OCI-LY3 (cell line): ENCODE measurements around the gene TNRC6C.

Experiments used
- EZH2phosphoT487 ChIP-seq: fragments of 200-600 bp; shearing (Covaris generic); IDR thresholded peaks from 2 replicates; pipeline ENCODE4 v1.6.1; 2018; ENCODE audit warnings: antibody characterized with exemption, mixed run types, low read depth
- TF ChIP-seq, protein P1 (sequence below): fragments of 200-600, 300-600 bp; sonication (generic); IDR thresholded peaks from 2 replicates; pipeline ENCODE4 v1.5.1; 2014; ENCODE audit warnings: antibody characterized with exemption, low read length, low read depth

DNA sequence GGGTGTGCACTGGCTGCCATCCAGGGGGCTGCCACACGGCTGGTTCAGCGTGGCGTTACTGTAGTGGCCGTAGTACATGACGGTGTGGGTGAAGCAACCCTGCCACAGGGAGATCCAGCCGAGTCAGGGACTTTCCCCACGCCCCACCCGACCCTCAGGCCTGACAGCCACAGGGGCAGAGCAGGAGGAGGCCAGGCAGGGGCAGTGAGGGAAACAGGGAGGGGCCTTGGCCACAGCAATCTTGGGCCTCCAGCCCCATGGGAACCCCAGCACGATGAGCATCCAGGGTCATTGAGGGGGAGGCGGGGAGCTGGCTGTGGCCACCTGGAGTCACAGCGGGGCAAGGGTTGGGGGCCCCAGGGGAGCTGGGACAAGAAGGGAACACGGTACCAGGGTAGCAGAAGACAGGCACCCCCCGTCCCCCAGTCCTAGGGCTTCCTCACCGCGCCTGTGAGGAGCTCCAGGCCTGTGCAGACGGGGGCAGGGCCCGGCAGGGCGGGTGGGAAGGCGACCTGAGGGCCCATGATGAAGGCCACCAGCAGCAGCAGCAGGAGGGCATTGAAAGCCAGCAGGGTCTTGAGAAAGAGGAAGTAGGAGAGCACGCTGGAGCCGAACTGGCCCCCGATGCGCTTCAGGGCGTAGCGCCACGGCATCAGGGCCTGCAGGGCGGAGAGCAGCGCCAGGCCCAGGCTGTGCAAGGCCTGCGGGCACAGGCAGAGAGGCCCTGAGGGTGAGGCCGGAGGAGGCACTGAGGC, 165.8 kb downstream of the TNRC6C start:
- TF ChIP-seq, protein P1, sequence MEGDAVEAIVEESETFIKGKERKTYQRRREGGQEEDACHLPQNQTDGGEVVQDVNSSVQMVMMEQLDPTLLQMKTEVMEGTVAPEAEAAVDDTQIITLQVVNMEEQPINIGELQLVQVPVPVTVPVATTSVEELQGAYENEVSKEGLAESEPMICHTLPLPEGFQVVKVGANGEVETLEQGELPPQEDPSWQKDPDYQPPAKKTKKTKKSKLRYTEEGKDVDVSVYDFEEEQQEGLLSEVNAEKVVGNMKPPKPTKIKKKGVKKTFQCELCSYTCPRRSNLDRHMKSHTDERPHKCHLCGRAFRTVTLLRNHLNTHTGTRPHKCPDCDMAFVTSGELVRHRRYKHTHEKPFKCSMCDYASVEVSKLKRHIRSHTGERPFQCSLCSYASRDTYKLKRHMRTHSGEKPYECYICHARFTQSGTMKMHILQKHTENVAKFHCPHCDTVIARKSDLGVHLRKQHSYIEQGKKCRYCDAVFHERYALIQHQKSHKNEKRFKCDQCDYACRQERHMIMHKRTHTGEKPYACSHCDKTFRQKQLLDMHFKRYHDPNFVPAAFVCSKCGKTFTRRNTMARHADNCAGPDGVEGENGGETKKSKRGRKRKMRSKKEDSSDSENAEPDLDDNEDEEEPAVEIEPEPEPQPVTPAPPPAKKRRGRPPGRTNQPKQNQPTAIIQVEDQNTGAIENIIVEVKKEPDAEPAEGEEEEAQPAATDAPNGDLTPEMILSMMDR: no peak
- no peak for TF ChIP-seq EZH2phosphoT487
